Measurements from ENCODE around the gene CNTRL.

Gene CNTRL

GRCh38 chr9:121196389-121196788, 121.6 kb downstream of the CNTRL start:
- no peak for TF ChIP-seq YY1 (IDR thresholded peaks at IDR 0.05; ENCODE audit: insufficient read depth, insufficient read length)
- TF ChIP-seq ZNF274 (IDR thresholded peaks at IDR 0.05; ENCODE audit: low read depth, low read length): no peak
- TF ChIP-seq SUZ12 (IDR thresholded peaks at IDR 0.05; ENCODE audit: extremely low read depth, insufficient read depth, insufficient read length): no peak
- Histone ChIP-seq H3K4me1 (ENCODE audit: insufficient read depth, insufficient read length) (no peaks in the 10 kb centered on the region), H3K36me3 (ENCODE audit: insufficient read depth, insufficient read length, low read length) (no peaks in the 10 kb centered on the region), H3K27me3 (ENCODE audit: insufficient read depth, insufficient read length) (no peaks in the 10 kb centered on the region), H3K9ac (ENCODE audit: insufficient read length, low read depth) (no peak overlapping the region), H3K9me3 (ENCODE audit: insufficient read depth, low read length) (no peaks in the 10 kb centered on the region), H3K4me3 (ENCODE audit: insufficient read length, low read depth) (no peak overlapping the region)
- DNase-seq (ENCODE audit: low read depth, low spot score): no peak

- Histone ChIP-seq H3K9ac (ENCODE audit: insufficient read length, low read depth) (no peak overlapping the region), H3K9me3 (ENCODE audit: insufficient read depth, low read length) (no peaks in the 10 kb centered on the region), H3K27me3 (ENCODE audit: insufficient read depth, insufficient read length) (no peaks in the 10 kb centered on the region), H3K36me3 (ENCODE audit: insufficient read depth, insufficient read length, low read length) (no peaks in the 10 kb centered on the region), H3K4me1 (ENCODE audit: insufficient read depth, insufficient read length) (no peaks in the 10 kb centered on the region), H3K4me3 (ENCODE audit: insufficient read length, low read depth) (no peak overlapping the region)
- TF ChIP-seq SUZ12 (IDR thresholded peaks at IDR 0.05; ENCODE audit: extremely low read depth, insufficient read depth, insufficient read length) (no peak), ZNF274 (IDR thresholded peaks at IDR 0.05; ENCODE audit: low read depth, low read length) (no peak), YY1 (IDR thresholded peaks at IDR 0.05; ENCODE audit: insufficient read depth, insufficient read length) (no peak)
- DNase-seq (ENCODE audit: low read depth, low spot score): no peak
These were observed 122.4 kb downstream of the CNTRL start for GRCh38 chr9:121197132-121197531.

GRCh38 chr9:121198512-121199042, 123.8 kb downstream of the CNTRL start:
- Histone ChIP-seq H3K4me3 (ENCODE audit: insufficient read length, low read depth) (no peak overlapping the region), H3K9ac (ENCODE audit: insufficient read length, low read depth) (no peak overlapping the region)
- no peak for DNase-seq (ENCODE audit: low read depth, low spot score)

GRCh38 chr9:121199921-121200320, 125.2 kb downstream of the CNTRL start:
- H3K27me3 ChIP-seq (ENCODE audit: insufficient read depth, insufficient read length): no peaks in the 10 kb centered on the region
- TF ChIP-seq YY1 (IDR thresholded peaks at IDR 0.05; ENCODE audit: insufficient read depth, insufficient read length) (no peak), ZNF274 (IDR thresholded peaks at IDR 0.05; ENCODE audit: low read depth, low read length) (no peak), SUZ12 (IDR thresholded peaks at IDR 0.05; ENCODE audit: extremely low read depth, insufficient read depth, insufficient read length) (no peak)
- H3K4me3 ChIP-seq (ENCODE audit: insufficient read length, low read depth): peak overlapping the region; percentile 79
- H3K4me1 ChIP-seq (ENCODE audit: insufficient read depth, insufficient read length): no peaks in the 10 kb centered on the region
- no peaks in the 10 kb centered on the region for H3K9me3 ChIP-seq (ENCODE audit: insufficient read depth, low read length)
- no peak for DNase-seq (ENCODE audit: low read depth, low spot score)
- no peaks in the 10 kb centered on the region for H3K36me3 ChIP-seq (ENCODE audit: insufficient read depth, insufficient read length, low read length)
- H3K9ac ChIP-seq (ENCODE audit: insufficient read length, low read depth): no peak overlapping the region

More at GRCh38 chr9:121198512-121199042, 123.8 kb downstream of the CNTRL start:
- no peaks in the 10 kb centered on the region for H3K9me3 ChIP-seq (ENCODE audit: insufficient read depth, low read length)
- no peaks in the 10 kb centered on the region for H3K4me1 ChIP-seq (ENCODE audit: insufficient read depth, insufficient read length)
- TF ChIP-seq ZNF274 (IDR thresholded peaks at IDR 0.05; ENCODE audit: low read depth, low read length): no peak
- no peak for TF ChIP-seq SUZ12 (IDR thresholded peaks at IDR 0.05; ENCODE audit: extremely low read depth, insufficient read depth, insufficient read length)
- TF ChIP-seq YY1 (IDR thresholded peaks at IDR 0.05; ENCODE audit: insufficient read depth, insufficient read length): no peak
- no peaks in the 10 kb centered on the region for H3K27me3 ChIP-seq (ENCODE audit: insufficient read depth, insufficient read length)
- H3K36me3 ChIP-seq (ENCODE audit: insufficient read depth, insufficient read length, low read length): no peaks in the 10 kb centered on the region

- H3K4me1 ChIP-seq (ENCODE audit: insufficient read depth, insufficient read length): no peaks in the 10 kb centered on the region
- no peak for TF ChIP-seq SUZ12 (IDR thresholded peaks at IDR 0.05; ENCODE audit: extremely low read depth, insufficient read depth, insufficient read length)
- no peak for TF ChIP-seq YY1 (IDR thresholded peaks at IDR 0.05; ENCODE audit: insufficient read depth, insufficient read length)
- TF ChIP-seq ZNF274 (IDR thresholded peaks at IDR 0.05; ENCODE audit: low read depth, low read length): no peak
- DNase-seq (ENCODE audit: low read depth, low spot score): no peak
- H3K9me3 ChIP-seq (ENCODE audit: insufficient read depth, low read length): no peaks in the 10 kb centered on the region
- no peaks in the 10 kb centered on the region for H3K27me3 ChIP-seq (ENCODE audit: insufficient read depth, insufficient read length)
- H3K9ac ChIP-seq (ENCODE audit: insufficient read length, low read depth): peak overlapping the region; percentile 94
- H3K36me3 ChIP-seq (ENCODE audit: insufficient read depth, insufficient read length, low read length): no peaks in the 10 kb centered on the region
- H3K4me3 ChIP-seq (ENCODE audit: insufficient read length, low read depth): peak overlapping the region; percentile 79
These were observed 125.6 kb downstream of the CNTRL start for GRCh38 chr9:121200356-121200755.

GRCh38 chr9:121201045-121201737, 126.4 kb downstream of the CNTRL start:
- TF ChIP-seq SUZ12 (IDR thresholded peaks at IDR 0.05; ENCODE audit: extremely low read depth, insufficient read depth, insufficient read length): no peak
- no peaks in the 10 kb centered on the region for H3K9me3 ChIP-seq (ENCODE audit: insufficient read depth, low read length)
- no peaks in the 10 kb centered on the region for H3K4me1 ChIP-seq (ENCODE audit: insufficient read depth, insufficient read length)
- no peak for DNase-seq (ENCODE audit: low read depth, low spot score)
- H3K9ac ChIP-seq (ENCODE audit: insufficient read length, low read depth): peak overlapping the region; percentile 94
- no peaks in the 10 kb centered on the region for H3K27me3 ChIP-seq (ENCODE audit: insufficient read depth, insufficient read length)
- no peaks in the 10 kb centered on the region for H3K36me3 ChIP-seq (ENCODE audit: insufficient read depth, insufficient read length, low read length)
- peak overlapping the region; percentile 79 for H3K4me3 ChIP-seq (ENCODE audit: insufficient read length, low read depth)

- peak; percentile 98 for DNase-seq (ENCODE audit: low read depth, low spot score)
- peak within 1 kb of the TSS; percentile 94 for H3K9ac ChIP-seq (ENCODE audit: insufficient read length, low read depth)
- no peaks in the 10 kb centered on the region for H3K27me3 ChIP-seq (ENCODE audit: insufficient read depth, insufficient read length)
- no peaks in the 10 kb centered on the region for H3K36me3 ChIP-seq (ENCODE audit: insufficient read depth, insufficient read length, low read length)
- no peaks in the 10 kb centered on the region for H3K9me3 ChIP-seq (ENCODE audit: insufficient read depth, low read length)
- no peaks in the 10 kb centered on the region for H3K4me1 ChIP-seq (ENCODE audit: insufficient read depth, insufficient read length)
- peak within 1 kb of the TSS; percentile 79 for H3K4me3 ChIP-seq (ENCODE audit: insufficient read length, low read depth)
- TF ChIP-seq YY1 (IDR thresholded peaks at IDR 0.05; ENCODE audit: insufficient read depth, insufficient read length): peak; percentile 87
- no peak for TF ChIP-seq SUZ12 (IDR thresholded peaks at IDR 0.05; ENCODE audit: extremely low read depth, insufficient read depth, insufficient read length)
These were observed 127.2 kb downstream of the CNTRL start, which contains the start of gene RAB14 for GRCh38 chr9:121201738-121202533. TSS of gene RAB14 (minus strand) at chr9:121201869. CDS start at chr9:121193412, 8,457 bp downstream.
